Ectodermal cell (in vitro differentiated cells): ENCODE measurements around the gene LOXHD1.

Experiments
- H3K27ac ChIP-seq: 2 replicates; pipeline ENCODE4 v1.7.0; 2013; ENCODE audit warnings: mild to moderate bottlenecking, low read depth, low read length; ENCODE audit not compliant: insufficient read depth, poor library complexity, severe bottlenecking
- H3K27me3 ChIP-seq: 2 replicates; pipeline ENCODE4 v1.7.0; 2013; ENCODE audit warnings: mild to moderate bottlenecking, low read length; ENCODE audit not compliant: insufficient read depth, control insufficient read depth, poor library complexity, severe bottlenecking
- H3K36me3 ChIP-seq: one replicate; pipeline ENCODE4 v1.7.0; 2013; ENCODE audit warnings: low read length; ENCODE audit not compliant: control insufficient read depth, insufficient read depth
- H3K4me1 ChIP-seq: one replicate; pipeline ENCODE4 v1.7.0; 2013; ENCODE audit warnings: low read length; ENCODE audit not compliant: control insufficient read depth, insufficient read depth
- H3K4me3 ChIP-seq: 2 replicates; pipeline ENCODE4 v1.7.0; 2013; ENCODE audit warnings: low read depth, low read length, control low read depth; ENCODE audit not compliant: insufficient read depth
- H3K9me3 ChIP-seq: 2 replicates; pipeline ENCODE4 v1.7.0; 2013; ENCODE audit warnings: mild to moderate bottlenecking, low read length, moderate library complexity; ENCODE audit not compliant: control insufficient read depth
- WGBS, 2 experiments: methylation state at CpG; one replicate each; pipeline ENCODE4 v1.1.7; 2013; ENCODE audit warnings: missing lambda C conversion rate in 2 of 2; 5-methylcytosine and 5-hydroxymethylcytosine counted together

LOXHD1 gene

DNA sequence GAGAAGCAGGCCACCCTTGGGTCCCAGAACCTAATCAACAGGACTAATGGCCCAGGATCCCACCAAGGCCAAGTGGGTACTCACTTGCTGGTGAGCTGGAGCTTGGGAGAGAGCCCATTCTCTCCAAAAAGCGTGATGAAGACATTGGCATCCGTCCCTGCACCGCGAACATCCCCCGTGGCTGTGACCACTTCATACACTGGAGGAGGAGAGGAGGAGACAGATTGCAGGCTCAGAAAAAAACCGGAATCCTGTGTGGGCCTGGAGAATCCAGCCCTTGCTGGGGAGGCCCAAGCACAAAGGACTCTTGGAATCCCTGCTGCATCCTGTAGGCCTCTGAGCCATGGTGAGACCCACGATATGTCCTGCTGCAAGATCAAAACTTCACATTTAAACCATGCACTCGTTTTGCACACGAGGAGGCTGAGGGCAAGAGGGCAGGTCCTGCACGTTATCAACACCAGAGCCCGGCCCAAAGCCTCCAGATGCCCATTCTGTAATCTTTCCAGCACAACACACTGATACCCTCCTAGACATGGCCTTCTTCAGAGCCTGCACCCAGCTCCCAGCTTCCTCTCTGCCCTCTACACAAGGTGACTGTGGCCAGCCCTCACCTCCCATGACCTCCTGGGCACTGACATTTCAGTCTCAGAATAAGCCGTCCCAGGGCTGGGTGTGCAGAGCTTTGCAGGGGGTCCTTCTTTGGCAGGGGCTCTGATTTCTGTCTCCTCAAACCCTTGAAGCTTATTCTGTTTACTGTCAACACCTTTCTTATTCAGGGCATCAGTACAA, 7.8 kb downstream of the LOXHD1 start:
- Histone ChIP-seq H3K4me3 (no peak overlapping the region), H3K27me3 (no peaks in the 10 kb centered on the region), H3K4me1 (no peaks in the 10 kb centered on the region), H3K36me3 (no peaks in the 10 kb centered on the region), H3K9me3 (no peaks in the 10 kb centered on the region), H3K27ac (no peak overlapping the region)
- 92 to 93% methylated on average over 12 of the region's 12 CpGs for WGBS, 2 experiments

DNA sequence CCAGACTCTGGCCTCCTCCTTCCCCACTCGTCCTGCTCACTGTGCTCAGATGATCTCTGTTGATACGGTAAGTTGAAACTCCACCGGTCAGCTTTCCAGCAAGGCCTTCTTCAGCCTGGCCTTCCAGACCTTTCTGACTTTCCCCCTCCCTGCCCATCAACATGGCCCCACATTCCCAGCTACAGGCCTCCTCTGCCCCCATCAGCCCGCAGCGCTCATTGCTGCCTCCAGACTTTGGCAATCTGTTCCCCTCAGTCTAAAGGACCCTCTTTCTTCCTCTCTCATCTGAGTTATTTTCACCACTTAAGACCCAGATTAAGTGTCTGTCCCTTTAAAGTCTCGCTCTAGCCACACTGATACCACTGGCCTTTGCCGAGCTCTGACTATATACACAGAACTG, 10.6 kb downstream of the LOXHD1 start:
- Histone ChIP-seq H3K4me1 (no peaks in the 10 kb centered on the region), H3K27me3 (no peaks in the 10 kb centered on the region), H3K27ac (no peak overlapping the region), H3K9me3 (no peaks in the 10 kb centered on the region), H3K4me3 (no peak overlapping the region), H3K36me3 (no peaks in the 10 kb centered on the region)
- 91% methylated on average over 7 of the region's 7 CpGs for WGBS, 2 experiments

DNA sequence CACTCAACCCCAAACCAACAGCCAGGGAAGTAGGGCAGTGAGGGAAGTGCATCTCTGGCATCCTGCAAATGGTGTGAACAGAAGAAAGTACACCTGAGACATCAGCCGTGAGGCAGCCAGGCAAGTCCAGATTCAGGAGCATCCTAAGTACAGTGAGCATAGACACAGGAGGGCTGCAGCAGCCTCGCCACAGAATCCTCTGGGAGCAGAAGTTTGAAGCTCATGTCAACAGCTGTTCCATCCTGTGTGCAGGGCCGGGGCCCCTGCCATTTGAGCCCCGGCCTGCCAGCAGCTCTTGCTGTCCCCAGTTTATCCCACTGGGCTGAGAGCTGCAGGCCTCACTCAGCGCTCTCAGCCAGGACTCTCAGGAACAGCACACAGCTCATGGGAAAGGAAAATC, 14.5 kb downstream of the LOXHD1 start:
- Histone ChIP-seq H3K36me3 (no peaks in the 10 kb centered on the region), H3K27me3 (no peaks in the 10 kb centered on the region), H3K27ac (no peak overlapping the region), H3K4me3 (no peak overlapping the region), H3K4me1 (no peaks in the 10 kb centered on the region), H3K9me3 (no peaks in the 10 kb centered on the region)
- WGBS, 2 experiments: 83 to 85% methylated on average over 5 of the region's 5 CpGs

DNA sequence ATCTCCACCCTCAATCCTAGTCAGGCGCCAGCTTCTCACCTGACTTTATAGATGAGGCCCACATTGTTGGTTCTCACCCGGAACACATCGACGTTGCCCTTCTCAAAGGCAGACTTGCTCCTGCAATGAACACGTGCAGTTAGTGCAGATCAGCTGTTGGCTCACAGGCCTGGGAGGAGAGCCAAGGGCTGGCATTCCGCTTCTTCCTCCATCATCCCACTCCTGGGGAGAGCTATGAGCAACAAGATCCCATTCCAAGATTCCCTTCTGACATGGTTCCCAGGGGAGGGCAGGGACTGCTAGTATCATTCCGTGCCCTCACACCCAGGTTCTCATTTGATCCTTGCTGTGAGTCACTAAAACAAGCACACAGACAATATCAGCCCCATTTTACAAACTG, 15.1 kb downstream of the LOXHD1 start:
- no peaks in the 10 kb centered on the region for H3K27me3 ChIP-seq
- WGBS, 2 experiments: 92 to 94% methylated on average over 7 of the region's 7 CpGs

DNA sequence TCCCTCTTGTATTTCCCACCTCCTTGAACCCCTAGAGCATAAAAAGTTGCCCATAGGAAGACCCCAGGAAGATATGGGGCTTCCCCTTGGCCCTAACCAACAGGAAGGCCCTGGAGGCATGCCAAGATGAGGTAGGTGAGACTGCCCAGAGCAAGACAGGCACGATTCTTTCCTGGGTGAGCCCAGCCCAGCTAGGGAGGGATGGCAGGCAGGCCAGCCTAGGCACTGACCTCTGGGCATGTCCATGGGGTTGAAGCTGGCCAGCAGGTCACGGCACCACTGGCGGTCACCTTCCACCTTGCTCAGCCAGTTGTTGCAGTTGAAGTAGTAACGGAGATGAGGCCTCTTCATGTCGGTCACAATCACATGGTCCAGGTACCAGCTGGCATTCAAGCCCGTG, 17.6 kb downstream of the LOXHD1 start:
- Histone ChIP-seq H3K27me3 (no peaks in the 10 kb centered on the region), H3K9me3 (no peaks in the 10 kb centered on the region)
- 91% methylated on average over 6 of the region's 6 CpGs for WGBS, 2 experiments

More for the DNA sequence above, 15.1 kb downstream of the LOXHD1 start:
- Histone ChIP-seq H3K4me3 (no peak overlapping the region), H3K36me3 (no peaks in the 10 kb centered on the region), H3K9me3 (no peaks in the 10 kb centered on the region), H3K27ac (no peak overlapping the region), H3K4me1 (no peaks in the 10 kb centered on the region)

DNA sequence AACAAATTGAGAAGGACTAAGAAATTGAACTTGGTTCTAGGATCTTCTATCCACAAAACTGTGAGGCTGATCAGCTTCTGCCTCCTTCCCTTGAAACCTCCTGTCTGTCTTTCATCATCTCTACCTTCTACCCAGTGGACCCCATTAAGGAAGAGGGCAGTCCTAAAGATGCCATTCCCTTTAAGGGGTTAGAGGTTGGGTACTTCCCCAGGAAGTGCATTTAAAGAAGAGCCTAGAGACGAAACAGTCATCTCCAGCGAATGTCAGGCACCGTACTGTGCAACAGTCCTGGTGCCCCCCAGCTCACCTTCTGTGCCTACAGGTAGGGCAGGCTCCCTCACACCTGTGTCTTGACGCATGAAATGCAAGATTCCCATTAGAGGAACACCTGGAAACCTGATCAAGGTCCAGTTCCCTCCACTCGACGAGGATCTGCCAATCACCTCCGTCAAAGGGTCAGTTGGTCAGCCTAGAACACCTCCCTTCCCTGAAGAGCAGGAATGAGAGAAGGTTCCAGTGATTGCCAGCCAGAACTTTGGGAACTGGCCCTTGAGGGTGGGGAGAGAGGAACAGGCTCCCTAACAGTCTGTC, 20.9 kb downstream of the LOXHD1 start:
- Histone ChIP-seq H3K27me3 (no peaks in the 10 kb centered on the region), H3K4me3 (no peak overlapping the region), H3K36me3 (no peaks in the 10 kb centered on the region), H3K27ac (no peak overlapping the region), H3K4me1 (no peaks in the 10 kb centered on the region), H3K9me3 (no peaks in the 10 kb centered on the region)
- 92 to 95% methylated on average over 7 of the region's 7 CpGs for WGBS, 2 experiments

More for the DNA sequence above, 17.6 kb downstream of the LOXHD1 start:
- Histone ChIP-seq H3K27ac (no peak overlapping the region), H3K4me3 (no peak overlapping the region), H3K36me3 (no peaks in the 10 kb centered on the region), H3K4me1 (no peaks in the 10 kb centered on the region)

DNA sequence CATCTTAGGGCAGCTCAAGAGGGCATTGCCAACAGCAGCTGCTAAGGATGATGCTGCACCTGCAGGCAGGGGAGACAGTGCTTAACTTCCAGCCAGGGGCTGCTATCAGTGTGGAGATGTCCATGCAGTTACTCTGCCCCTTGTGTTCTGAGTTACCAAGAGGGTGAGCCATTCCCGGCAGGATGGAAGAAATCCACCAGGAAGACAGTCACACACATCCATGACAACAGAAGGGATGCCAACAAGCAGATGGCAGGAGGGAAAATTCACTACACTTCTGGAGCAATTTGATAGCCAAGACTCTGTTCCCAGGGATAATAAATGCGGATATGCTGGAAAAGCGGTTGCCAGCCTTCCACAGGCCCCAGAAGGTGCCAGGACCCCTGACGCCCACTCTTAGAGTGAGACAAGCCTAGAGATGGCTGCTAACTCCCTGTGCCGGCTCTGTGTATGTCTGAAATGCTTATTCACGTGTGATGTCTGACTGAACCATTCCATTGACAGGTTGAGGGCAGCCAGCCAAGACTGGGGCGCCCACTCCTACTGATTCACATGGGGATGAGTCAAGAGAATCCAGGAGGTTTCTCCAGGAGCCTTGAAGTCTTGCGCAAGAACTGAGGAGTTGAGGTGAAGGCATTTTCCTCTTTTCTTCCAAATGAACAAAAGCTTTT, 24.5 kb downstream of the LOXHD1 start:
- Histone ChIP-seq H3K27ac (no peak overlapping the region), H3K27me3 (no peaks in the 10 kb centered on the region), H3K36me3 (no peaks in the 10 kb centered on the region), H3K9me3 (no peaks in the 10 kb centered on the region), H3K4me1 (no peaks in the 10 kb centered on the region), H3K4me3 (no peak overlapping the region)
- 92 to 94% methylated on average over 8 of the region's 8 CpGs for WGBS, 2 experiments

DNA sequence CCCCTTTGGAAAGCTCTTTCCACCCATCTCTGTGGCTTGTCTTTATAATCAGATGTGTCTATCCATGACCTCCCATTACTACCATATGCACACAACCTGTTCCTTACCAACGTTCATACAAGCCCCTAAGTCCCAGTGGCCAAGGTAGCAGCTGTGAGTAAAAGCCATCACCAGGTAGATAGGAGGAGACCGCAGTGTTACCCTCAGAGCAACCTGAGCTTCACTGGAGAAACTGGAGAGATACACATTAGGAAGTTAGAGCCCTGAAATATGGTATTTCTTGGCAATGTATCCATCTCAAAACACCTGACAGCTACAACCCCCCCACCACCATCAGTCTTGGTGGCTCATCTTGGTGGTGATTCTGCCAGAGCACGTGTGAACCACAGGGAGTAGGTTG, 26.0 kb downstream of the LOXHD1 start:
- H3K4me3 ChIP-seq: no peak overlapping the region
- H3K4me1 ChIP-seq: no peaks in the 10 kb centered on the region
- H3K27ac ChIP-seq: no peak overlapping the region
- 86 to 91% methylated on average over 3 of the region's 3 CpGs for WGBS, 2 experiments
- H3K36me3 ChIP-seq: no peaks in the 10 kb centered on the region
- no peaks in the 10 kb centered on the region for H3K9me3 ChIP-seq
- H3K27me3 ChIP-seq: no peaks in the 10 kb centered on the region

DNA sequence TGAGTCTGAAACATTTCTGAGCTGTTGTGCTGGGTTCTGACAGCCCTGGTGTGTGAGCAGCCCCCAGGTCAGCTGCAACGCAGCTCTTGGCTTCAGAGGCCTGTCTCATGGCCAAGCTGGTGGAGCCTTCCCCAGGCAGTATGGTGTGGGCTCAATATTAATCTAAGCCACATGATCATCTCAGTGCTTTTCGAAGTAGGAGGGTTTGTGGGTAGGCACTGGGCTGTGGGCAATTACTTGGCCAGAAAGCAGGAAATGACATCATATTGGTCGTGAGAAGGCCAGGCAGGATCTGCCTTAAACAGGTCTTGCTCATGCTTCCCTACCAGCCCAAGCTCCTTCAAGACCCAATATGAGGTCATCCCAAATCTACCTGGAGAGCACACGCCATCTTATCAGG, 26.9 kb downstream of the LOXHD1 start:
- Histone ChIP-seq H3K27ac (no peak overlapping the region), H3K4me1 (no peaks in the 10 kb centered on the region), H3K9me3 (no peaks in the 10 kb centered on the region), H3K36me3 (no peaks in the 10 kb centered on the region), H3K27me3 (no peaks in the 10 kb centered on the region), H3K4me3 (no peak overlapping the region)
- 92% methylated on average over 4 of the region's 4 CpGs for whole genome bisulfite sequencing, 2 experiments

DNA sequence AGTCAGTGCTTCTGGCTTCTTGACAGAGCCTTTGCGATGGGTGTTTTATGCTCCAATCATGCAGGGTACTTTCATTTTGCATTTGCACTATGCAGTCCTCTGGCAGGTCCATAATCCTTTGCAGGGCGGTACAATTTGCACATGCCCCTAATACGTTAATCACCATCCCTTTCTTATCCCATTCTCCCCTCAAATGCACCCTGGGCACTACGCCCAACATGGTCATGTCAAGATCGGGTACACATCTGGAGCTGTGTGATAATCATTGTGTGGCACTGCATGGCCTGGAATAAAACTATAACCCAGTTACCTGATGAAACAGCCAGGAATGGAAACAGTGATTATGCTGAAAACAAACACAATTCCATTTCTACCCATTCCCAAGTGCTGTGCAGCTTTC, 27.7 kb downstream of the LOXHD1 start:
- H3K4me1 ChIP-seq: no peaks in the 10 kb centered on the region
- H3K9me3 ChIP-seq: no peaks in the 10 kb centered on the region
- WGBS, 2 experiments: 96 to 97% methylated on average over 5 of the region's 5 CpGs
- no peaks in the 10 kb centered on the region for H3K36me3 ChIP-seq
- H3K4me3 ChIP-seq: no peak overlapping the region
- no peaks in the 10 kb centered on the region for H3K27me3 ChIP-seq
- no peak overlapping the region for H3K27ac ChIP-seq
